ENCODE data around the gene PDZD7. TPM values are rescaled to one million over a fixed set of nuclear protein-coding genes. Genes with fewer than 3 reads are reported as not detected.

PDZD7 gene
- total and polyA plus RNA-seq, 2 of the 8 experiments (the other 6 are each of a cell fraction or from before 2014, with no cell fraction given), result 0.88 to 1.6 TPM

- Histone ChIP-seq H3K79me1 (ENCODE audit: low read depth, low read length) (peaks cover 6% of the 10 kb centered on the region; the same call in 1 of the 2 replicates), H3K27me3 (replicated peaks in 1 of 4; ENCODE audit: control insufficient read depth in 3 of 4, extremely low read depth in 1 of 4, insufficient read depth in 3 of 4, low read length in 3 of 4) (no peaks in the 10 kb centered on the region), H3K9ac (replicated peaks in 1 of 4; ENCODE audit: extremely low read depth in 1 of 4, low read depth in 3 of 4, low read length in 3 of 4) (peak overlapping the region in 2 of 4 experiments; percentile 88 to 89; a peak in 4 of 7 replicates), H2BK120ac (replicated peaks; ENCODE audit: low read depth, low read length) (no peak overlapping the region), H3K4me1 (replicated peaks in 1 of 4; ENCODE audit: control insufficient read depth in 3 of 4, insufficient read depth in 4 of 4, low read length in 3 of 4) (peaks cover 4 to 24% (median 14%) of the 10 kb centered on the region in 4 experiments), H3K23me2 (ENCODE audit: low read depth, low read length) (peaks cover 17% of the 10 kb centered on the region), H4K91ac (replicated peaks; ENCODE audit: insufficient read length, low read length) (peak overlapping the region; percentile 26), H3K27ac (ENCODE audit: low read depth, low read length) (no peak overlapping the region), H3K79me2 (ENCODE audit: control insufficient read depth in 1 of 2, insufficient read depth in 2 of 2, low read length in 2 of 2) (peaks cover 0 to 33% of the 10 kb centered on the region in 2 experiments; a peak in 2 of 4 replicates), H4K8ac (ENCODE audit: extremely low read depth, insufficient read depth, low read length) (no peak overlapping the region), H3K18ac (ENCODE audit: extremely low read depth, low read length) (0 out of 2 replicates have a peak overlapping the region, but pooled peaks have one; percentile 24), H2BK5ac (ENCODE audit: low read depth, low read length) (peak overlapping the region; percentile 64; the same call in 1 of the 2 replicates), H4K5ac (ENCODE audit: insufficient read length, low read depth, low read length) (no peak overlapping the region), H3K23ac (ENCODE audit: insufficient read length) (no peak overlapping the region), H4K20me1 (replicated peaks in 1 of 2; ENCODE audit: control insufficient read depth in 1 of 2, insufficient read depth in 2 of 2, low read length in 2 of 2) (peaks cover 1 to 13% of the 10 kb centered on the region in 2 experiments), H3K4me2 (ENCODE audit: insufficient read depth in 1 of 2, low read depth in 2 of 2, low read length in 2 of 2) (peak overlapping the region; percentile 90 to 93), H3K36me3 (ENCODE audit: control insufficient read depth in 2 of 4, insufficient read depth in 4 of 4, low read length in 3 of 4) (peaks cover 9 to 32% (median 23%) of the 10 kb centered on the region in 4 experiments; a peak in 7 of 8 replicates), H2BK12ac (ENCODE audit: low read depth, low read length) (0 out of 2 replicates have a peak overlapping the region, but pooled peaks have one; percentile 46), H3K4ac (replicated peaks; ENCODE audit: insufficient read length, low read depth, low read length) (peak overlapping the region; percentile 76), H3K9me3 (ENCODE audit: insufficient read depth in 2 of 2, low read depth in 1 of 2, low read length in 1 of 2) (no peaks in the 10 kb centered on the region), H3K14ac (ENCODE audit: insufficient read length) (no peak overlapping the region), H2AK5ac (ENCODE audit: low read depth, low read length) (no peak overlapping the region; the same call in 1 of the 2 replicates), H2AFZ (ENCODE audit: low read length) (no peak overlapping the region), H2BK20ac (ENCODE audit: low read length) (no peak overlapping the region), H3K56ac (replicated peaks; ENCODE audit: insufficient read length, low read depth, low read length) (peak overlapping the region; percentile 17), H2BK15ac (ENCODE audit: low read length) (peak overlapping the region; percentile 48; the same call in 1 of the 2 replicates), H3K4me3 (ENCODE audit: extremely low read depth in 1 of 4, insufficient read depth in 2 of 4, low read depth in 3 of 4, low read length in 4 of 4) (peak overlapping the region in 2 of 4 experiments; percentile 76 to 90; a peak in 3 of 8 replicates)
- DNase-seq (ENCODE audit: low read depth in 1 of 2, low spot score in 2 of 2), result no peak
- ChIA-PET CTCF (ENCODE audit: partially characterized antibody) (interaction anchor here (0.9 to 26.8 kb wide), 6 partner anchors 6 to 121 kb away, joined by 3 to 464 read pairs (median 4); no protein-coding TSS in a partner anchor), POLR2A (ENCODE audit: partially characterized antibody) (interaction anchor here (1.4 to 12.6 kb wide), 3 partner anchors 8 to 12 kb away, joined by 3 to 143 read pairs (median 4); no protein-coding TSS in a partner anchor)
- 81% methylated on average over 10 of the region's 12 CpGs; no CpG with 5 or more reads in 1 of the 2 experiments for WGBS, 2 experiments (ENCODE audit: extremely low coverage in 1 of 2, insufficient coverage in 1 of 2, insufficient read length in 1 of 2, insufficient replicate concordance in 2 of 2, low coverage in 1 of 2, low lambda C conversion rate in 2 of 2, missing lambda C conversion rate in 1 of 2)
- no peak for TF ChIP-seq POU5F1 (IDR thresholded peaks at IDR 0.05; ENCODE audit: low read depth, low read length)
- TF ChIP-seq RNF2 (IDR thresholded peaks at IDR 0.05; ENCODE audit: borderline replicate concordance, low read depth, low read length, missing control alignments, poor library complexity, severe bottlenecking), result no peak
- no peak for TF ChIP-seq SP1 (IDR thresholded peaks at IDR 0.05; ENCODE audit: low read depth, low read length)
- TF ChIP-seq KDM4A (IDR thresholded peaks at IDR 0.05; ENCODE audit: low read depth, low read length, severe bottlenecking), result no peak
- TF ChIP-seq TAF7 (optimal IDR thresholded peaks at IDR 0.05; ENCODE audit: borderline replicate concordance, low read depth, low read length), result no peak
- no peak for TF ChIP-seq CHD2 (IDR thresholded peaks at IDR 0.05; ENCODE audit: low read length)
- TF ChIP-seq JUN (IDR thresholded peaks at IDR 0.05; ENCODE audit: low read depth, low read length), result no peak
- no peak for TF ChIP-seq SAP30 (IDR thresholded peaks at IDR 0.05; ENCODE audit: insufficient read depth, insufficient replicate concordance, low read length)
- no peak for TF ChIP-seq FOSL1 (IDR thresholded peaks at IDR 0.05; ENCODE audit: insufficient read depth, low read depth, low read length)
- no peak for TF ChIP-seq POLR2A (IDR thresholded peaks at IDR 0.05; ENCODE audit: control extremely low read depth in 1 of 2, low read depth in 2 of 2, low read length in 2 of 2)
- TF ChIP-seq TAF1 (IDR thresholded peaks at IDR 0.05; ENCODE audit: low read depth, low read length), result no peak
- FAIRE-seq, result no peak
Measured at GRCh38 chr10:101000915-101001658, 29.8 kb downstream of the PDZD7 start.

Data from H1 (cell line).